Endothelial cell of umbilical vein (primary cell): Measurements from ENCODE around the gene EIF1AX. TPM values are rescaled to one million over a fixed set of nuclear protein-coding genes. Genes with fewer than 3 reads are reported as not detected.

Source experiments
- BruUV-seq: library from RNA; stranded (reverse); fragments of 400-500 nt; replicated peaks from 2 replicates; lab custom pipeline; 2021; lab: Mats Ljungman, UMichigan
- CTCF ChIA-PET: fragments of 300-600, 350-600 bp; sonication (Branson Sonifier 250); formaldehyde crosslinking; loops from one replicate; lab custom pipeline; 2021; ENCODE audit warnings: antibody characterized with exemption, inconsistent platforms; lab: Charles Lee
- POLR2A ChIA-PET: fragments of 300-600, 350-600 bp; sonication (Branson Sonifier 250); formaldehyde crosslinking; loops from one replicate; lab custom pipeline; 2021; ENCODE audit warnings: antibody characterized with exemption, inconsistent platforms; lab: Charles Lee
- DNase-seq: peaks from one replicate; pipeline ENCODE4 v3.0.0-alpha.2; 2011; ENCODE audit warnings: low read depth, low spot score
- FAIRE-seq: peaks from 2 replicates; lab custom pipeline; 2011; peaks lifted over from hg19 to GRCh38; lab: Jason Lieb, UNC
- H2AFZ ChIP-seq: 2 replicates; pipeline ENCODE4 v1.6.0; 2012; ENCODE audit warnings: low read depth, low read length, control low read depth, inconsistent platforms
- H3K27ac ChIP-seq: 2 replicates; pipeline ENCODE4 v1.5.1; 2011; ENCODE audit warnings: low read depth, mild to moderate bottlenecking, control low read depth, low read length, moderate library complexity; ENCODE audit not compliant: insufficient read depth
- H3K27me3 ChIP-seq, 2 experiments: 2 replicates each; pipeline versions ENCODE4 v1.6.0 to v1.6.1; 2011; ENCODE audit warnings: low read length in 2 of 2, mixed read lengths in 1 of 2; ENCODE audit not compliant: control insufficient read depth in 2 of 2, insufficient read depth in 2 of 2
- H3K36me3 ChIP-seq, 2 experiments: 2 replicates in 1 of 2; 3 replicates in 1 of 2; pipeline ENCODE4 v1.5.1; 2011; ENCODE audit warnings: low read length in 2 of 2, mild to moderate bottlenecking in 1 of 2, moderate library complexity in 1 of 2; ENCODE audit not compliant: control insufficient read depth in 2 of 2, insufficient read depth in 2 of 2; ENCODE audit errors: extremely low read depth in 1 of 2
- H3K4me1 ChIP-seq: 3 replicates; pipeline ENCODE4 v1.5.1; 2011; ENCODE audit warnings: mild to moderate bottlenecking, low read length; ENCODE audit not compliant: control insufficient read depth, insufficient read depth; ENCODE audit errors: extremely low read depth
- H3K4me2 ChIP-seq: 2 replicates; pipeline ENCODE4 v1.6.1; 2011; ENCODE audit warnings: low read length, control low read depth, mixed read lengths; ENCODE audit not compliant: insufficient read depth
- H3K4me3 ChIP-seq, 3 experiments: fragments of 200-600 bp in 1 of 3; sonication (generic), shearing (Covaris generic) in 1 of 3; replicated peaks in 1 of 3; 2 replicates each; pipeline ENCODE4 v1.5.1; 2011 to 2016; ENCODE audit warnings: control low read depth in 3 of 3, low read length in 3 of 3, mild to moderate bottlenecking in 2 of 3, inconsistent platforms in 1 of 3, low read depth in 1 of 3, moderate library complexity in 1 of 3; ENCODE audit not compliant: insufficient read depth in 1 of 3
- H3K79me2 ChIP-seq: 2 replicates; pipeline ENCODE4 v1.6.0; 2012; ENCODE audit warnings: low read length, inconsistent platforms; ENCODE audit not compliant: control insufficient read depth, insufficient read depth
- H3K9ac ChIP-seq: replicated peaks from 2 replicates; pipeline ENCODE3; 2011; ENCODE audit warnings: low read length, control low read depth; ENCODE audit not compliant: insufficient read depth; ENCODE audit errors: extremely low read depth
- H3K9me1 ChIP-seq: replicated peaks from 3 replicates; pipeline ENCODE4 v1.6.0; 2011; ENCODE audit warnings: mild to moderate bottlenecking, low read length; ENCODE audit not compliant: control insufficient read depth, insufficient read depth; ENCODE audit errors: extremely low read depth
- H3K9me3 ChIP-seq: replicated peaks from 2 replicates; pipeline ENCODE4 v1.5.1; 2012; ENCODE audit warnings: low read length, inconsistent platforms; ENCODE audit not compliant: control insufficient read depth, insufficient read depth
- H4K20me1 ChIP-seq: replicated peaks from 2 replicates; pipeline ENCODE3; 2011; ENCODE audit warnings: mild to moderate bottlenecking, low read length; ENCODE audit not compliant: control insufficient read depth, insufficient read depth; ENCODE audit errors: extremely low read depth
- CTCF ChIP-seq, 2 donors: IDR thresholded peaks; 1 replicate in 1 of 2; 2 replicates in 1 of 2; pipeline ENCODE4 v1.5.1; 2011; ENCODE audit warnings: low read length in 2 of 2, mild to moderate bottlenecking in 2 of 2, moderate library complexity in 2 of 2, control low read depth in 1 of 2, inconsistent platforms in 1 of 2, low read depth in 1 of 2; ENCODE audit not compliant: insufficient read depth in 1 of 2; ENCODE audit errors: extremely low read depth in 1 of 2
- FOS ChIP-seq: IDR thresholded peaks from 2 replicates; pipeline ENCODE4 v1.6.1; 2011; ENCODE audit warnings: mild to moderate bottlenecking, low read length, moderate library complexity, borderline replicate concordance; ENCODE audit not compliant: insufficient read depth
- MAX ChIP-seq: IDR thresholded peaks from 2 replicates; pipeline ENCODE4 v1.6.1; 2011; ENCODE audit not compliant: insufficient read depth, insufficient read length
- MYC ChIP-seq: IDR thresholded peaks from one replicate; pipeline ENCODE4 v1.6.1; 2011; ENCODE audit warnings: mild to moderate bottlenecking, low read depth, low read length
- POLR2A ChIP-seq: IDR thresholded peaks from 2 replicates; pipeline ENCODE4 v1.6.1; 2012; ENCODE audit warnings: low read depth, mild to moderate bottlenecking, control low read depth, low read length
- POLR2AphosphoS5 ChIP-seq: IDR thresholded peaks from 2 replicates; pipeline ENCODE4 v1.6.1; 2012; ENCODE audit warnings: low read depth, mild to moderate bottlenecking, control low read depth, low read length, moderate library complexity; ENCODE audit not compliant: insufficient read depth
- dilution Hi-C: fragments of 300-500 bp; cut with MboI; formaldehyde crosslinking; loops from one replicate; pipeline ENCODE4 v1.15.0; 2019; ENCODE audit warnings: low sequenced_read_pairs; ENCODE audit not compliant: extremely low pct_ligation_motif_present
- intact Hi-C: fragments of 100-400 bp; cut with micrococcal nuclease; formaldehyde crosslinking; loops from one replicate; pipeline ENCODE4 v1.10.0; 2022
- polyA plus RNA-seq, 4 experiments: library from polyadenylated mRNA; depleted of rRNA in 3 of 4; stranded (reverse) in 3 of 4; unstranded in 1 of 4; fragments of >200 nt; gene quantifications; 2 replicates each; pipeline versions ENCODE4 v1.2.1 to v1.2.3, GENCODE V29; 2011 to 2012; ENCODE audit warnings: missing spikeins in 1 of 4
- total RNA-seq: library from RNA; stranded (reverse); gene quantifications from 2 replicates; pipeline ENCODE4 v1.2.3, GENCODE V29; 2021

EIF1AX gene
- total and polyA plus RNA-seq, 2 donors (not counting 3 experiments of a cell fraction or from before 2014, with no cell fraction given), result 12.8 to 89.4 TPM

DNA sequence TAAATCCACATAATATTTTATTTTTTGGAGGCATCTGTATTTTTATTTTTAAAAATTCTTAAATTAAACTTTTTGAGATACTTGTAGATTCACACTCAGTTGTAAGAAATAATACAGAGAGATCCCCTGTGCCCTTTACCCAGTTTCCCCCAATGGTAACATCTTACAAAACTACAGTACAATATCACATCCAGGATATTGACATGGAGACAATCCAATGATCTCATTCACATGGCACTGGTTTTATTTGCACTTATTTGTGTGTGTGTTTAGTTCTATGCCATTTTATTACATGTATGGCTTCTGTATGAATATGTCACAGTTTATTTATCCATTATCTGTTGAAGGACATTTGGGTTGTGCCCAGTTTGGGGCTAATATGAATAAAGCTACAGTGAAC, 35.5 kb upstream of the EIF1AX start:
- Histone ChIP-seq H4K20me1 (no peaks in the 10 kb centered on the region), H3K79me2 (no peaks in the 10 kb centered on the region), H3K36me3 (peaks cover 0 to 4% of the 10 kb centered on the region in 2 experiments), H3K9me3 (no peaks in the 10 kb centered on the region), H3K9me1 (no peaks in the 10 kb centered on the region), H3K27ac (no peak overlapping the region), H2AFZ (no peak overlapping the region), H3K4me1 (no peaks in the 10 kb centered on the region), H3K4me3 (no peak overlapping the region), H3K9ac (no peak overlapping the region), H3K27me3 (no peaks in the 10 kb centered on the region), H3K4me2 (no peak overlapping the region)
- dilution Hi-C loops (no loop called here), intact Hi-C loops (no loop called here)
- no peak for FAIRE-seq
- no TSS peak for BruUV-seq
- CTCF ChIA-PET, result no interaction called here
- POLR2A ChIA-PET, result no interaction called here
- TF ChIP-seq CTCF (IDR thresholded peaks at IDR 0.05; ENCODE audit: extremely low read depth in 1 of 2, insufficient read depth in 1 of 2, low read depth in 1 of 2, low read length in 2 of 2), result no peak
- no peak for TF ChIP-seq POLR2AphosphoS5
- TF ChIP-seq POLR2A, result no peak
- TF ChIP-seq FOS, result no peak
- TF ChIP-seq MYC, result no peak
- DNase-seq, result no peak

DNA sequence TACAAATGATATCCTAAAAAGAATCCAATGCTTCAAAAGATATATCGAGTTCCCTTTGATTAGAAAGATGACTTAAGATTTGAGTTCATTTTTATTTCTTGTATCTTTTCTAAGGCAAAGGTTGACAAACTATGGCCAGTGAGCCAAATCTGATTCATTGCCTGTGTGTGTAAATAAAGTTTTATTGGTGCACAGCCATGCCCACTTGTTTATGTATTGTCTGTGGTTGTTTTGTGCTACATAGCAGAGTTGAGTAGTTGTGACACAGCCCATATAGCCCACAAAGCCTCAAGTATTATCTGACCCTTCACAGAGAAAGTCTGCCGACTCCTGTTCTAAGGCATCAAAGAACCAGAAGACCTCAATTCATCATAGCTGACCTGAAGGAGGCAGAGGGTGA, 32.2 kb upstream of the EIF1AX start:
- Histone ChIP-seq H4K20me1 (no peaks in the 10 kb centered on the region), H3K36me3 (peaks cover 0 to 4% of the 10 kb centered on the region in 2 experiments), H3K4me2 (no peak overlapping the region), H3K9me1 (no peaks in the 10 kb centered on the region), H2AFZ (no peak overlapping the region), H3K27me3 (no peaks in the 10 kb centered on the region), H3K9me3 (no peaks in the 10 kb centered on the region), H3K79me2 (no peaks in the 10 kb centered on the region), H3K4me1 (no peaks in the 10 kb centered on the region), H3K4me3 (no peak overlapping the region), H3K9ac (no peak overlapping the region), H3K27ac (no peak overlapping the region)
- DNase-seq (no peak), FAIRE-seq (no peak)
- dilution Hi-C loops (no loop called here), intact Hi-C loops (no loop called here)
- CTCF ChIA-PET, result no interaction called here
- POLR2A ChIA-PET, result no interaction called here
- no TSS peak for BruUV-seq
- TF ChIP-seq MAX (no peak), FOS (no peak)
